BLaER1 treated with 17β-estradiol and CSF1 and Interleukin-3, amounts not matched to agents 10 nM and 100 nM (cell line): ENCODE results near the gene TDP1.
"Not testable (repeated sequence)": the region's sequence is repeated elsewhere in the genome, so short reads cannot be mapped to it uniquely, and the experiment has no call there.

ENCODE experiments used
- H3K27ac ChIP-seq, 11 experiments: shearing (Covaris generic); formaldehyde crosslinking; 2 replicates each; pipeline ENCODE4 v1.8.1; 2022
- H3K27me3 ChIP-seq, 11 experiments: shearing (Covaris generic); formaldehyde crosslinking; 2 replicates each; pipeline ENCODE4 v1.8.1; 2022
- H3K36me3 ChIP-seq, 11 experiments: shearing (Covaris generic); formaldehyde crosslinking; 2 replicates each; pipeline ENCODE4 v1.8.1; 2022
- H3K4me1 ChIP-seq, 10 experiments: shearing (Covaris generic); formaldehyde crosslinking; 2 replicates each; pipeline ENCODE4 v1.8.1; 2022
- H3K4me2 ChIP-seq, 11 experiments: shearing (Covaris generic); formaldehyde crosslinking; 2 replicates each; pipeline ENCODE4 v1.8.1; 2022
- H3K4me3 ChIP-seq, 10 experiments: shearing (Covaris generic); formaldehyde crosslinking; 2 replicates each; pipeline ENCODE4 v1.8.1; 2022
- H3K9ac ChIP-seq, 11 experiments: shearing (Covaris generic); formaldehyde crosslinking; 2 replicates each; pipeline ENCODE4 v1.8.1; 2022
- H3K9me3 ChIP-seq, 11 experiments: shearing (Covaris generic); formaldehyde crosslinking; replicated peaks in 1 of 11; 2 replicates each; pipeline ENCODE4 v1.8.1; 2022
- H4K20me1 ChIP-seq, 11 experiments: shearing (Covaris generic); formaldehyde crosslinking; 2 replicates each; pipeline ENCODE4 v1.8.1; 2022
- Cebpa-rat ChIP-seq, 11 experiments: shearing (Covaris generic); IDR thresholded peaks; 2 replicates each; pipeline ENCODE4 v1.8.1; 2022

The TDP1 gene

GRCh38 chr14:90019824-90020523, 64.2 kb downstream of the TDP1 start:
- Histone ChIP-seq H3K4me3 (no peak overlapping the region), H3K27ac (peak overlapping the region in 1 of 11 experiments; percentile 18; a peak in 1 of 22 replicates), H3K36me3 (peaks cover 86 to 96% (median 95%) of the 10 kb centered on the region in 11 experiments), H3K9ac (no peak overlapping the region), H4K20me1 (no peaks in the 10 kb centered on the region; a peak in 1 of 22 replicates), H3K4me1 (peaks cover 0 to 6% (median 3%) of the 10 kb centered on the region in 10 experiments; a peak in 3 of 20 replicates), H3K27me3 (no peaks in the 10 kb centered on the region), H3K4me2 (no peak overlapping the region; a peak in 1 of 22 replicates), H3K9me3 (peaks cover 0 to 23% (median 10%) of the 10 kb centered on the region in 11 experiments; a peak in 15 of 22 replicates)
- no peak for TF ChIP-seq Cebpa-rat (IDR thresholded peaks at IDR 0.05)

GRCh38 chr14:90023176-90023896, 67.6 kb downstream of the TDP1 start:
- Histone ChIP-seq H3K27ac (no peak overlapping the region), H3K9me3 (peaks cover 0 to 29% (median 10%) of the 10 kb centered on the region in 11 experiments; a peak in 15 of 22 replicates), H3K4me1 (peaks cover 0 to 6% (median 3%) of the 10 kb centered on the region in 10 experiments; a peak in 3 of 20 replicates), H4K20me1 (no peaks in the 10 kb centered on the region; a peak in 1 of 22 replicates), H3K36me3 (peaks cover 78 to 92% (median 90%) of the 10 kb centered on the region in 11 experiments), H3K4me2 (no peak overlapping the region), H3K4me3 (no peak overlapping the region), H3K9ac (no peak overlapping the region), H3K27me3 (no peaks in the 10 kb centered on the region)
- TF ChIP-seq Cebpa-rat (IDR thresholded peaks at IDR 0.05): no peak

GRCh38 chr14:90024910-90025309, 69.2 kb downstream of the TDP1 start:
- no peaks in the 10 kb centered on the region; a peak in 1 of 22 replicates for H4K20me1 ChIP-seq
- H3K36me3 ChIP-seq: peaks cover 73 to 92% (median 89%) of the 10 kb centered on the region in 11 experiments
- H3K27ac ChIP-seq: no peak overlapping the region
- peaks cover 0 to 2% (median 1%) of the 10 kb centered on the region in 10 experiments; a peak in 3 of 20 replicates for H3K4me1 ChIP-seq
- H3K27me3 ChIP-seq: no peaks in the 10 kb centered on the region
- TF ChIP-seq Cebpa-rat (IDR thresholded peaks at IDR 0.05): no peak
- peaks cover 0 to 13% (median 2%) of the 10 kb centered on the region in 11 experiments; a peak in 13 of 22 replicates for H3K9me3 ChIP-seq
- no peak overlapping the region for H3K4me3 ChIP-seq
- H3K9ac ChIP-seq: no peak overlapping the region
- no peak overlapping the region for H3K4me2 ChIP-seq

- H4K20me1 ChIP-seq, H3K9me3 ChIP-seq, H3K4me1 ChIP-seq, H3K4me3 ChIP-seq, H3K27me3 ChIP-seq, H3K4me2 ChIP-seq, H3K27ac ChIP-seq, H3K9ac ChIP-seq: not testable (repeated sequence)
- H3K36me3 ChIP-seq: peaks cover 72 to 94% (median 90%) of the 10 kb centered on the region in 11 experiments
Measured at GRCh38 chr14:90026608-90027007, 70.9 kb downstream of the TDP1 start.

- no peak overlapping the region for H3K27ac ChIP-seq
- TF ChIP-seq Cebpa-rat (IDR thresholded peaks at IDR 0.05): no peak
- no peak overlapping the region for H3K9ac ChIP-seq
- no peaks in the 10 kb centered on the region for H3K4me1 ChIP-seq
- no peak overlapping the region for H3K4me3 ChIP-seq
- no peaks in the 10 kb centered on the region for H3K27me3 ChIP-seq
- H3K9me3 ChIP-seq: peaks cover 0 to 7% (median 0%) of the 10 kb centered on the region in 11 experiments; a peak in 4 of 22 replicates
- H3K36me3 ChIP-seq: peaks cover 71 to 94% (median 90%) of the 10 kb centered on the region in 11 experiments
- H3K4me2 ChIP-seq: no peak overlapping the region
- no peaks in the 10 kb centered on the region; a peak in 1 of 22 replicates for H4K20me1 ChIP-seq
Measured at GRCh38 chr14:90027842-90028241, 72.1 kb downstream of the TDP1 start.

GRCh38 chr14:90034156-90034555, 78.4 kb downstream of the TDP1 start:
- Histone ChIP-seq H3K4me1 (no peaks in the 10 kb centered on the region), H3K9me3 (peaks cover 0 to 11% (median 3%) of the 10 kb centered on the region in 11 experiments; a peak in 3 of 22 replicates), H4K20me1 (no peaks in the 10 kb centered on the region; a peak in 1 of 22 replicates), H3K4me2 (no peak overlapping the region), H3K27me3 (no peaks in the 10 kb centered on the region), H3K36me3 (peaks cover 71 to 98% (median 96%) of the 10 kb centered on the region in 11 experiments), H3K9ac (no peak overlapping the region), H3K4me3 (no peak overlapping the region), H3K27ac (no peak overlapping the region)
- TF ChIP-seq Cebpa-rat (IDR thresholded peaks at IDR 0.05): no peak

- no peak overlapping the region for H3K4me3 ChIP-seq
- peaks cover 0 to 11% (median 3%) of the 10 kb centered on the region in 11 experiments; a peak in 3 of 22 replicates for H3K9me3 ChIP-seq
- no peaks in the 10 kb centered on the region for H3K4me1 ChIP-seq
- H3K9ac ChIP-seq: no peak overlapping the region
- no peak overlapping the region for H3K27ac ChIP-seq
- H3K27me3 ChIP-seq: no peaks in the 10 kb centered on the region
- H4K20me1 ChIP-seq: no peaks in the 10 kb centered on the region; a peak in 1 of 22 replicates
- peaks cover 68 to 98% (median 96%) of the 10 kb centered on the region in 11 experiments for H3K36me3 ChIP-seq
- H3K4me2 ChIP-seq: no peak overlapping the region
- TF ChIP-seq Cebpa-rat (IDR thresholded peaks at IDR 0.05): no peak
Measured at GRCh38 chr14:90034835-90035525, 79.3 kb downstream of the TDP1 start.

- Histone ChIP-seq H3K27me3 (no peaks in the 10 kb centered on the region), H3K36me3 (peaks cover 59 to 100% (median 98%) of the 10 kb centered on the region in 11 experiments), H3K9ac (no peak overlapping the region), H3K27ac (no peak overlapping the region), H3K4me3 (no peak overlapping the region), H3K4me2 (no peak overlapping the region), H3K9me3 (peaks cover 0 to 14% (median 3%) of the 10 kb centered on the region in 11 experiments; a peak in 3 of 22 replicates), H3K4me1 (peaks cover 0 to 12% (median 0%) of the 10 kb centered on the region in 10 experiments; a peak in 2 of 20 replicates), H4K20me1 (no peaks in the 10 kb centered on the region)
- no peak for TF ChIP-seq Cebpa-rat (IDR thresholded peaks at IDR 0.05)
Measured at GRCh38 chr14:90039253-90040010, 83.7 kb downstream of the TDP1 start.
